Peyer's patch (tissue), 4 donors: Measurements from ENCODE around the gene ATG16L2. TPM values are rescaled to one million over a fixed set of nuclear protein-coding genes. Genes with fewer than 3 reads are reported as not detected.

ENCODE experiments used
- DNase-seq, 3 donors: peaks; one replicate each; pipeline ENCODE4 v3.0.0-alpha.2; 2017 to 2019
- H3K27ac ChIP-seq, 4 donors: fragments of 200-600 bp; sonication (generic); one replicate each; pipeline ENCODE4 v1.5.1; 2016 to 2019
- H3K27me3 ChIP-seq, 2 donors: fragments of 200-600 bp; sonication (generic); one replicate each; pipeline ENCODE4 v1.5.1; 2019
- H3K36me3 ChIP-seq, 3 donors: fragments of 200-600 bp; sonication (generic); one replicate each; pipeline ENCODE4 v1.5.1; 2016 to 2019
- H3K4me1 ChIP-seq, 4 donors: fragments of 200-600 bp; sonication (generic); one replicate each; pipeline ENCODE4 v1.5.1; 2016 to 2019
- H3K4me3 ChIP-seq, 4 donors: fragments of 200-600 bp; sonication (generic); 1 replicate in 3 of 4; 2 replicates in 1 of 4; pipeline ENCODE4 v1.5.1; 2016 to 2019; ENCODE audit warnings: mild to moderate bottlenecking in 1 of 4
- H3K9me3 ChIP-seq, 4 donors: fragments of 200-600 bp; sonication (generic); one replicate each; pipeline ENCODE4 v1.5.1; 2016 to 2019; ENCODE audit warnings: mild to moderate bottlenecking in 1 of 4
- CTCF ChIP-seq, 6 experiments: fragments of 450-650 bp in 4 of 6; fragments of 200-600 bp in 2 of 6; sonication (generic) in 1 of 6; IDR thresholded peaks; one replicate each; pipeline ENCODE4 v1.5.1; 2017 to 2019; ENCODE audit warnings: antibody characterized with exemption in 6 of 6, mild to moderate bottlenecking in 3 of 6, moderate library complexity in 1 of 6
- POLR2A ChIP-seq, 2 donors: fragments of 450-650 bp; IDR thresholded peaks; one replicate each; pipeline ENCODE4 v1.5.1; 2017; ENCODE audit warnings: antibody characterized with exemption in 2 of 2, mild to moderate bottlenecking in 2 of 2, moderate library complexity in 2 of 2
- total RNA-seq, 4 donors: library from RNA; depleted of rRNA; stranded (reverse); fragments of >200 nt; gene quantifications; one replicate each; pipeline ENCODE4 v1.1.0, GENCODE V29; 2016

The ATG16L2 gene
- total RNA-seq, 4 donors from 2014 or later, result 39.9 to 226 (median 65.0) TPM

GRCh38 chr11:72863916-72864315 is 49.7 kb downstream of the ATG16L2 start:
- no peak overlapping the region for H3K4me3 ChIP-seq
- H3K36me3 ChIP-seq, result no peaks in the 10 kb centered on the region
- H3K27ac ChIP-seq, result no peak overlapping the region
- H3K27me3 ChIP-seq, result no peaks in the 10 kb centered on the region
- TF ChIP-seq POLR2A (IDR thresholded peaks at IDR 0.05) (no peak), CTCF (IDR thresholded peaks at IDR 0.05) (no peak)
- H3K4me1 ChIP-seq, result no peaks in the 10 kb centered on the region
- H3K9me3 ChIP-seq, result no peaks in the 10 kb centered on the region
- DNase-seq, result no peak

GRCh38 chr11:72864702-72865655 is 50.8 kb downstream of the ATG16L2 start:
- no peak for DNase-seq
- no peaks in the 10 kb centered on the region for H3K9me3 ChIP-seq
- H3K4me3 ChIP-seq, result no peak overlapping the region
- no peaks in the 10 kb centered on the region for H3K4me1 ChIP-seq
- H3K27me3 ChIP-seq, result no peaks in the 10 kb centered on the region
- no peak overlapping the region for H3K27ac ChIP-seq
- TF ChIP-seq CTCF (IDR thresholded peaks at IDR 0.05), result no peak
- TF ChIP-seq POLR2A (IDR thresholded peaks at IDR 0.05), result no peak
- H3K36me3 ChIP-seq, result no peaks in the 10 kb centered on the region

GRCh38 chr11:72867970-72868369 is 53.8 kb downstream of the ATG16L2 start:
- no peaks in the 10 kb centered on the region for H3K36me3 ChIP-seq
- H3K4me1 ChIP-seq, result no peaks in the 10 kb centered on the region
- no peaks in the 10 kb centered on the region for H3K9me3 ChIP-seq
- no peak overlapping the region for H3K27ac ChIP-seq
- DNase-seq, result no peak
- no peaks in the 10 kb centered on the region for H3K27me3 ChIP-seq
- TF ChIP-seq CTCF (IDR thresholded peaks at IDR 0.05) (no peak), POLR2A (IDR thresholded peaks at IDR 0.05) (no peak)
- H3K4me3 ChIP-seq, result no peak overlapping the region

DNA sequence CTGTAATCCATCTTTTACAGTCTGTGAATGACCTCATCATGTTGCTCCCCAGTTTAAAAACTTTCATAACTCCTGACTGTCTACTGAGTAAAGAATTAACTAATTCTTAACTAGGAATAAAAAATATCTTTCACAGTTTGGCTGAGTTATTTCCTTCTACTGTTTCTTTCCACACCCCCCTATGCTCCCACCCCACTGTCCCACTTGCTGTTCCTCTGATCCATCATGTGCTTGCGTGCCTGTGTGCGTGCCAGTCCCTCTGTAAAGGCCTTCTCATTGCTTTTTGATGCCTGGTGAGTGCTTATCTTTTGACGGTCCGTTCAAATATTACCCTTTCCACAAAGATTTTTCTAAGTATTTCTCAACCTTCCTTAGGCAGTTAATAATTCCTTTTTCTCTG is 55.6 kb downstream of the ATG16L2 start:
- Histone ChIP-seq H3K4me3 (no peak overlapping the region), H3K4me1 (no peaks in the 10 kb centered on the region), H3K9me3 (no peaks in the 10 kb centered on the region), H3K27ac (no peak overlapping the region), H3K27me3 (no peaks in the 10 kb centered on the region), H3K36me3 (no peaks in the 10 kb centered on the region)
- no peak for DNase-seq
- TF ChIP-seq CTCF (IDR thresholded peaks at IDR 0.05), result no peak
- no peak for TF ChIP-seq POLR2A (IDR thresholded peaks at IDR 0.05)

DNA sequence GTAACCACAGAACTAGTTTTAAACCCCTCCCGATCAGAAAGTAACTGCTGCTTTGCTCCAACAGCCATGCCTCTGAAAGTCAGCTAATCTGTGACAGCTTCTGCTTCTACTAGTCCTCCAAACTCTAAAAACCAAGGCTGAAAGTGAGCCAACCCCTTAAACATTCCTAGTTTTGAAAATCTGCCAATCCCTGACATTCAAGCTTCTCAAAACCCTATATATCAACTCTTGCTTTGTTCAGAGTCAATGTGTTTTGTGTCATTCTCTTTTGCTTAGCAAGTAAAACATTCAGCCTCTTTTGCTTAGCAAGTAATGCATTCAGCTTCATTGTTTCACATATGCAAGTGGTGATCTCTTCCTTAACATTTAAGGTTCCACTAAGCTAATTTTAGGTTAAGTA is 56.9 kb downstream of the ATG16L2 start:
- no peak overlapping the region for H3K27ac ChIP-seq
- H3K36me3 ChIP-seq, result no peaks in the 10 kb centered on the region
- H3K27me3 ChIP-seq, result no peaks in the 10 kb centered on the region
- no peak for DNase-seq
- TF ChIP-seq POLR2A (IDR thresholded peaks at IDR 0.05), result no peak
- no peak for TF ChIP-seq CTCF (IDR thresholded peaks at IDR 0.05)
- H3K4me1 ChIP-seq, result no peaks in the 10 kb centered on the region
- H3K4me3 ChIP-seq, result no peak overlapping the region
- H3K9me3 ChIP-seq, result no peaks in the 10 kb centered on the region
